ENCODE results near the gene GPR146. TPM values are rescaled to one million over a fixed set of nuclear protein-coding genes. Genes with fewer than 3 reads are reported as not detected.

Gene GPR146
- total RNA-seq, 1 donor from 2014 or later: 1.9 TPM

DNA sequence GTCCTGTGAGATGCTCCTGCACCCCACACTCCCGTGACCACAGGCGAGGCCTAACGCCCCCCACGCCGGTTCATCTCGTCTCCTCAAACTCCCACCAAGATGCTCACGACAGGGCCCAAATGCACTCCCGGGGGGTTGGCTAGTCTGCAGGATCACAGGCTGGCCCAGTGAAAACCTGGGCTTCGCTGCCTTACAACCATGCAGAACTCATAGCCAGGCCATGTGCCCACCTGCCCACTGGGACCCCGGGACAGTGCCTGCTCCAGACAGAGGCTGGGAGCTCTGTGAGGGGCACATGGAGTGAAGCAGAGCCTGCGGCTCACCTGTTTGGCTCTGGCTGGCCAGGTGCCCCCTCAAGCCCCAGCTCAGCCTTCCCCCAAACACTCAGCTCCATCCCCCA is 34.2 kb downstream of the GPR146 start:
- Mint-ChIP-seq H3K9me3 (ENCODE audit: low read depth) (no peaks in the 10 kb centered on the region), H3K27me3 (no peaks in the 10 kb centered on the region), H3K27ac (no peak overlapping the region), H3K36me3 (ENCODE audit: insufficient read depth) (peaks cover 2% of the 10 kb centered on the region), H3K4me3 (ENCODE audit: low read depth) (no peak overlapping the region), H3K4me1 (ENCODE audit: low read depth) (peaks cover 15% of the 10 kb centered on the region)
- no peak for DNase-seq (ENCODE audit: low spot score, unreplicated experiment)
- TF ChIP-seq, protein P1, sequence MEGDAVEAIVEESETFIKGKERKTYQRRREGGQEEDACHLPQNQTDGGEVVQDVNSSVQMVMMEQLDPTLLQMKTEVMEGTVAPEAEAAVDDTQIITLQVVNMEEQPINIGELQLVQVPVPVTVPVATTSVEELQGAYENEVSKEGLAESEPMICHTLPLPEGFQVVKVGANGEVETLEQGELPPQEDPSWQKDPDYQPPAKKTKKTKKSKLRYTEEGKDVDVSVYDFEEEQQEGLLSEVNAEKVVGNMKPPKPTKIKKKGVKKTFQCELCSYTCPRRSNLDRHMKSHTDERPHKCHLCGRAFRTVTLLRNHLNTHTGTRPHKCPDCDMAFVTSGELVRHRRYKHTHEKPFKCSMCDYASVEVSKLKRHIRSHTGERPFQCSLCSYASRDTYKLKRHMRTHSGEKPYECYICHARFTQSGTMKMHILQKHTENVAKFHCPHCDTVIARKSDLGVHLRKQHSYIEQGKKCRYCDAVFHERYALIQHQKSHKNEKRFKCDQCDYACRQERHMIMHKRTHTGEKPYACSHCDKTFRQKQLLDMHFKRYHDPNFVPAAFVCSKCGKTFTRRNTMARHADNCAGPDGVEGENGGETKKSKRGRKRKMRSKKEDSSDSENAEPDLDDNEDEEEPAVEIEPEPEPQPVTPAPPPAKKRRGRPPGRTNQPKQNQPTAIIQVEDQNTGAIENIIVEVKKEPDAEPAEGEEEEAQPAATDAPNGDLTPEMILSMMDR (IDR thresholded peaks at IDR 0.05; ENCODE audit: unreplicated experiment): no peak

DNA sequence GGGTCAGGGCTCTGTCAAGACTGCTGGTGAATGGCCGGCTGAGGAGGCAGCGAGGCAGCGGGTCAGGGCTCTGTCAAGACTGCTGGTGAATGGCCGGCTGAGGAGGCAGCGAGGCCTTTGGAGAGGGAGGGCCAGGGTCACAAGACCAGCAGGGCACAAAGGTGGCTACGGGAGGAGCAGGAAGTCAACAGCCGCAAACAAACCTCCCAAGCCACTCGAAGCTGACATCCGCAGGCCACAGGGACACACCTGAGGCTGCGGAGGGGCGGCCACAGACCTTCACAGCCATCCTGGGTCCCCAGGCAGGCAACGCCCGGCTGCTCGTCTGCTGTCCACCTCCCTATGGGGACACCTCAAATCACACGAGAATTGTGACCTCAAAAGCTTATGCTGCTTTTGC is 34.6 kb downstream of the GPR146 start:
- Mint-ChIP-seq H3K4me3 (ENCODE audit: low read depth) (no peak overlapping the region), H3K9me3 (ENCODE audit: low read depth) (no peaks in the 10 kb centered on the region), H3K27ac (peak overlapping the region; percentile 64), H3K4me1 (ENCODE audit: low read depth) (peaks cover 15% of the 10 kb centered on the region), H3K27me3 (no peaks in the 10 kb centered on the region), H3K36me3 (ENCODE audit: insufficient read depth) (peaks cover 2% of the 10 kb centered on the region)
- TF ChIP-seq, protein P1 (IDR thresholded peaks at IDR 0.05; ENCODE audit: unreplicated experiment): no peak
- no peak for DNase-seq (ENCODE audit: low spot score, unreplicated experiment)

DNA sequence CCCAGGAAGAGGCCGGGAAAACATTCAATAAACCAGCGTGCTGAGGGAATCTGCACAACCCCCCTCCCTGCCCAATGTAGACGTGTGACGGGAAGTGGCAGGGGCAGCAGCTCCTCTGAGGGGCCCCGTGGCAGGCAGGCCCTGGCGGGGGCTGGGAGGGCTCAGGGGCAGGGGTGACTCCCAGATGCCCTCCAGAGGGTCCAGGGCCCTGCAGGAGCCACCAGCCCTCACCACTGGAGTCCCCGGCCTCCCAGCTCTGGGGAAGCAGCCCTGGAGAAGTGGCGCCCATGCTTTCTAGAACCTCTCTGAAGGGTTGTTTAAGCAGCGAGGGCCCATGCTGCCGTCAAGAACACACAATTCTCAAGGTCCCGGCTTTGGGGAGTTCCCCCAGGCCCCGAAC is 35.2 kb downstream of the GPR146 start:
- H3K27me3 Mint-ChIP-seq: no peaks in the 10 kb centered on the region
- no peak for DNase-seq (ENCODE audit: low spot score, unreplicated experiment)
- no peak overlapping the region for H3K4me3 Mint-ChIP-seq (ENCODE audit: low read depth)
- peaks cover 13% of the 10 kb centered on the region for H3K4me1 Mint-ChIP-seq (ENCODE audit: low read depth)
- no peaks in the 10 kb centered on the region for H3K9me3 Mint-ChIP-seq (ENCODE audit: low read depth)
- H3K36me3 Mint-ChIP-seq (ENCODE audit: insufficient read depth): peaks cover 2% of the 10 kb centered on the region
- TF ChIP-seq, protein P1 (IDR thresholded peaks at IDR 0.05; ENCODE audit: unreplicated experiment): no peak
- peak overlapping the region; percentile 64 for H3K27ac Mint-ChIP-seq

DNA sequence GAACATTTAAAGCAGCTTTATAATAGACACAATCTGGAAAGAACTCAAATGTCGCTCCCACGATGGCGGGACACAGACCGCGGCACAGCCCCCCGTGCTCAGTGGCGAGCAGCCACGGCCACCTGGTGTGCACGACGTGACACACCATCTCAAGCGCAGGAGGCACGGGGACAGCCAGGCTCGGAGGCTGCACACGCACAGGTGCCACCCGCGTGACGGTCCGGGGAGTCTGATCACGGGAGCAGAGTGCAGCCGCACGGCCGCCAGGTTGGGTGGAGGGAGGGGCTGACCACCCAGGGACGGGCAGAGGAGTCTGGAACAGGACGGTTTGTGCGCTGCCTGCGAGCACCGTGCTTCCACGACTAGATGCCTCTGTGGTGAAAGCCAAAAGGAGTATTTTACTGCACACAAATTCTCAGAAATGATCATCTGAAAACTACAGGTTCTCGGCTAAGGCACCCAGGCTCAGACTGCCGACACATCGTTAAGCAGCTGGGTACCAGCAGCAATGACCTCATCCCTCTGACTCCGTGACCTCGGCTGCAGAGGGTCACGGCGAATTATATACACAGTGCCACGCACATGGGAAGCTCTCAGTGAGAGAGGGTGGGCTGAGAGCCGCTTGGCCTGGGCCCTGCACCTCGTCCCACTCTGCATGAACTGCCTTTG is 36.0 kb downstream of the GPR146 start:
- H3K27me3 Mint-ChIP-seq: no peaks in the 10 kb centered on the region
- DNase-seq (ENCODE audit: low spot score, unreplicated experiment): no peak
- no peak overlapping the region for H3K4me3 Mint-ChIP-seq (ENCODE audit: low read depth)
- H3K27ac Mint-ChIP-seq: peak overlapping the region; percentile 49
- H3K9me3 Mint-ChIP-seq (ENCODE audit: low read depth): no peaks in the 10 kb centered on the region
- H3K4me1 Mint-ChIP-seq (ENCODE audit: low read depth): peaks cover 13% of the 10 kb centered on the region
- peaks cover 2% of the 10 kb centered on the region for H3K36me3 Mint-ChIP-seq (ENCODE audit: insufficient read depth)
- TF ChIP-seq, protein P1 (IDR thresholded peaks at IDR 0.05; ENCODE audit: unreplicated experiment): no peak

DNA sequence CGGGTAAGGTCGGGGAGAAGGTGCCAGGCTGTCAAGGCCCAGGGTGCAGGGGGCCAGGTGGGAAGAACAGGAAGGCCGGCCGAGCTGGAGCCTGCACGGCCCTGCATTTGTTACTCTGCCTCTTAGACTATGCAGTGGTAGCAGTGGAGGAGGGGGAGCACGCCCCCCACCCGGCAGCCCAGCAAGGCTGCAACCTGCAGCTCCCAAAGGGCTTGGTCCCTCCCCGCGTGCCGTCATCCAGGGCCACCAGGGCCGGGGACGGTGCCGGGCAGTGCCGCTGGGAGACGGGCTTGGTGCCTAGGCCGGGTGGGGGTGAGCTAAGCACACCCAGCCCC is 36.5 kb downstream of the GPR146 start:
- H3K4me1 Mint-ChIP-seq (ENCODE audit: low read depth): peaks cover 13% of the 10 kb centered on the region

More for the DNA sequence above, 36.5 kb downstream of the GPR146 start:
- Mint-ChIP-seq H3K27ac (peak overlapping the region; percentile 49), H3K9me3 (ENCODE audit: low read depth) (no peaks in the 10 kb centered on the region), H3K36me3 (ENCODE audit: insufficient read depth) (peaks cover 2% of the 10 kb centered on the region), H3K27me3 (no peaks in the 10 kb centered on the region), H3K4me3 (ENCODE audit: low read depth) (no peak overlapping the region)
- TF ChIP-seq, protein P1 (IDR thresholded peaks at IDR 0.05; ENCODE audit: unreplicated experiment): no peak
- DNase-seq (ENCODE audit: low spot score, unreplicated experiment): no peak
